Stimulated activated CD8-positive, alpha-beta memory T cell treated with anti-CD3 and anti-CD28 coated beads, Interleukin-4, amount 100 ng/mL, for 24 hours (primary cell): ENCODE data around the gene CC2D1A.
A peak's percentile ranks its signal among the peaks of the same experiment; 100 is the strongest.

Experiments used
- DNase-seq: peaks from one replicate; pipeline ENCODE4 v3.0.0-alpha.2; 2020; ENCODE audit warnings: low read depth

CC2D1A gene

DNA sequence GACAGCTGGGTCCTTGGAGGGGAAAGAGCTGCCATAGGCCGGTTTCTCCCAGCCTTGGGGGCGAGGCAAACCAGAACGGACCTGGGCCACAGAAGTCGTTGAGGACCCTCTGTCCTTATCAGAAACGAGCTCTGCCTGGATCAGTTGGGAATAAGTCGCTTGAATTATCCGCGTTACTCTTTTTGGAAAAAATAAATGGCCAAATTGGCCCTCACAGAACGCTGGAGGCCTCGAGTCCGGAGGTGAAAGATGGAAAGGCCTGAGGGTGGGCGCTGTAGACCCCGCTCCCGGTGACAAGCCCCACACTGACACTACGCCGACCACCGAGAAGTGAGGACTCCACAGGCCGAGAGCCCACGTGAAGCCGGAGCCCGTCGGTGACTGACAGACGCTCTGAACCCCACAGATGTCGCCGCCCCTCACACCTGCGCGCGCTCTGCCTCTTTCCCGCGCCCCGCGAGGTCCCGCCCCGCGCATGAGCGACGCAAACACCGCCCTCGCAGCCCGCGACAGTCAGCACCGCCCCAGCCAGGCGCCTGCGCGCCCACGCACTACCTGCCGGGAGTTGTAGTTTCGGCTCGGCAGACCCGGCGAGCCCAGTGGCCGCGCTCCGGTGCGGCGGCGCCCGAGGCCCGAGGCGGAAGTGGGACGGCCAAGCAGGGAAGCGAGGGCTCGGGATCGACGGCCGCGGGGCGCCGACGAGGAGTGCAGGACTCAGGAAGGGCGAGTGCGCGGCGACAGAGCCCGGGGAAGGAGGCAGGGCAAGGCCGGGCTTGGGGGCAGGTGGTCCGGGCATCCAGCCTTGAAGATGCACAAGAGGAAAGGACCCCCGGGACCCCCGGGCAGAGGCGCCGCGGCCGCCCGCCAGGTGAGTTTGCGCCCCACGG is at the start of gene CC2D1A, which contains the start of gene BRME1:
CC2D1A (plus strand) TSS at position 568 of the 887 bp plus-strand sequence; CDS start at position 809, 241 bp downstream.
BRME1 (minus strand) TSS at position 484 of the 887 bp plus-strand sequence. CDS start 1,225 bp downstream, outside the sequence.
- DNase-seq = peak; percentile 95

DNA sequence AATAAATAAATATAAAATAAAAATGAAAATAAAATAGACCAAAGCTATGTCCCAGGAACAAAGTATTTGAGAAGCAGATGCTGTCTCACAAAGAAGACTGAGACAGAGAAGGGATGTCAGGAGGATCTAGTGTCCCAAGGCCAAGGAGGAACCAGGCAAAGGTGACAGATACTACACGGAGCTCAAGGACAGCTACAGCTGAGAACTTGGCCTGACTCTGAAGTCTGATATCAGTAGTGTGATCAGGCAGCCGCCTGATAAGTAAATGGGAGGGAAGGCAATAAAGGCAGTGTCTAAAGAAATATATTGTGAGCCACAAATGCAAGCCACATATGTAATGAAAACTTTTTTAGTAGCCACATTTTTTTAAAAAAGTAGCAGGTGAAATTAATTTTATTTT is 49.5 kb upstream of the CC2D1A start:
- no peak for DNase-seq

DNA sequence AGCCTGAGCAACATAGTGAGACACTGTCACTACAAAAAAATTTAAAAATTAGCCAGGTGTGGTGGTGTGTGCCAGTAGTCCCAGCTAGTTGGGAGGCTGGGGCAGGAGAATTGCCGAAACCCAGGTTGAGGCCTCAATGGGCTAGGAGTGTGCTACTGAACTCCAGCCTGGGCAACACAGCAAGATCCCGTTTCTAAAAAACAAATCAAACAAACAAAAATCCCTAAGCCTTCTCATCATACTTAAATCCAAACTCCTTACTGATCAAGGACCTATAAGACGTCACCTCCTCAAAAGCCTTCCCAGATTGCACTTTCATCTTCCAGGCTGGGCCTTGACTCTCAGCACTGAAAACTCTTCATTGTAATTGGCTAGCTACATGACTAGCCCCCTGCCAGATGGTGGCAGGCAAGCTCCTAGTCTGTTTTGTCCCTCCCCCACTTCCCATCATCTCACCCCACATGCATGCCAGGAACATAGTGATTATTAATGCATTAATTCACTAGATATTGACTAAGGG is 46.6 kb upstream of the CC2D1A start:
- no peak for DNase-seq

DNA sequence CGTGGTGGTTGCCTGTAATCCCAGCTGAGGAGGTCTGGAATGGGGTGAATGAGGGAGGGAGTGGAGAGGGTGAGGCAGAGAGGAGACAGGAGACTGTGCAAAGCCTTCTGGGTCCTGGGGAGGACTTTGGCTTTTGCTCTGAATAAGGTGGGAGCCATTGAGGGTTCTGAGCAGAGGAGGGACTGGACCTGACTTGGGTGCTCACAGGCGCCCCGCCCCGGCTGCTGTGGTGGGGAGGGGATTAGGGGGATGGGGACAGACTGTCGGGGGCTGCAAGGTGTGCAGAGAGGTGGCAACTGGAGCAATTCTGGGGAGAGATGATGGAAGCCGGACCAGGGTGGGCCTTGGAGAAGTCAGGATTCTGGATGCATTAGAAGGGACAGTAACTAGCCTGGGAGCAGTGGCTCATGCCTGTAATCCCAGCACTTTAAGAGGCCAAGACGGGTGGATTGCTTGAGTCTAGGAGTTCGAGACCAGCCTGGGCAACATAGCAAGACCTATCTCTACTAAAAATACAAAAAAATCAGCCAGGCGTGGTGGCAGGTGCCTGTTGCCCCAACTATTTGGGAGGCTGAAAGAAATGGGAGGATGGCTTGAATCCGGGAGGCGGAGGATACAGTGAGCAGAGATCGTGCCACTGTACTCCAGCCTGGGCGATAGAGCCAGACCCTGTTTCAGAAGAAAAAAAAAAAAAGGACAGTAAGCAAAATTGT is 45.2 kb upstream of the CC2D1A start:
- no peak for DNase-seq

DNA sequence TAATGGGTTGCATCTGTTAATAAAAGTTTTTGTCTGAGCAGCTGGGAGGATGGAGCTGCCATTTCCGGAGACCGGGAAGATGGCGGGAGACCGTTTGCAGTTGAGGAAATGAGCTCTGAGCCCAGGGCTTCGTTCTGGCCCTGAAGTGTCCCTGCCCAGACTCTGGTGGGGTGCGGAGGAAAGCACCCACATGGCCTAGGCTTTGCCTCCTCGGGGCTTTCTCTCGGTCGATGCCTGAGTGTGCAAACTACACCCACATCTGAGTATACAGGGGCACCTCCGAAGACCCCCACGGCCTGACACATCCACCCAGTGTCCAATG is 44.6 kb upstream of the CC2D1A start:
- DNase-seq = no peak

DNA sequence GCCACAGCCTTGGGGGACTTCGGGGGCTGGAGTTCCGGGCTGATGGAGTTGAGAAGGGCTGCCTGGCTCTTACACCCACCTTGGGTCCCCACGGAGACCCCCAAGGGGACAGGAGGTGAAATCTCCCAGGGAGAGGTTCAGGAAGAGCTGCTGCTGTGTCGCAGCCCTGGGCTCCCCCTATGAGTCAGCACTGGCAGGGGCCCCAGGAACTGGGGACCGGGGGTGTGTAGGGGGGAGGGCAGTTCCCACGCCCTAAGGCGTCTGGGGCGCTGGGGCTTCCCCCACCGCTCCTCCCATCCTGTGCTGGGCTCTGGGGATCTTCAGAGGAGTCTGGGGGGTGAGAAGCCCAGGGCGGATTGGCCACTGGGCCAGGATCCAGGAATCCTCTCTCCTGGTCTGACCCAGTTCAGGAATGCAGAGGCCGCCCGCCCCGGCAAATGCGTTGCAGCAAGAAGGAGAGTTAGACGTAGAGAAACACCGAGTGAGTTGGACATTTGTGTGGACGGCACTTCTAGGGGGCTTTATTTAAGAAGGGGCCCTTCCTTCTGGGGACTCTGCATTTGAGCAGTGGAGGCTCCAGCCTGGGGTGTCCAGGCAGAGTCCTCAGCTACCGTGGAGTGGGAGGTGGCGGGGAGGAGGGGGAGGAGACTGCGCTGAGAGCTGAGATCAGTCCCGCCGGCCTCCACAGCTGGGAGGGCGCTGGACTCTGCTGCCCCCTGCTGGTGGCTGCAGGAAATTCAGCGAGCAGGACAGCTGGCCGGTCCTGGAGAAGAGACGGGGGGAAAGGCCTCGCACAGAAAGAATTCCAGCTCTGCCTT is 44.1 kb upstream of the CC2D1A start:
- DNase-seq = peak; percentile 81

DNA sequence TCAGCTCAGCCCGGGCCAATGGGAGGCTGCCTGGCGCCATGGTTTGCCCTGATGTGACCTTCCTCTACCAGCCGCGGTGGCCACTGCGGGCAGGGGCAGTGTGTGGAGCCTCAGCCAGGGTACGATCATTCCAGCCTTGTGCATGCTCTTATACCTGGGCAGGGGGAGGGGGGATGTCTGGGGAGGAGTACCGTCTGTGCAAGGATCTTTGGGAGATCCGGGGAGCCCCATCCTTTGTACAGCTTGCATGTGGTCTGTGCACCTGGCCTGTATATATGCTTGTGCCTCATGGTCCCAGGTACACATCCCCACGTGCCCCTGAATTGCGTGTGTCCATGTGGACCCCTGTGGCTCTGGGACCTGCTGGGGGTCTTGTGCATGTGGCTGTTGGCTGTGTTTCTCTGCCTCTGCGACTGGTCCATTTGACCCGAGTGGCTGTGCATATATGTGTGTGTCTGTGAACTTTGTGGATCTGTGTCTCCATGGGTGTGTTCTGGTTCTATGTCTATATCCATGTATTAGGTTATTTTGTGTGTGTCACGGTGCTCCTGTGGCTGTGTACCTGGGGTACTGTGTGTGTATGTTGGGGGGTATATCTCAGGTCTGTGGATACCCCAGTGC is 41.8 kb upstream of the CC2D1A start:
- no peak for DNase-seq

DNA sequence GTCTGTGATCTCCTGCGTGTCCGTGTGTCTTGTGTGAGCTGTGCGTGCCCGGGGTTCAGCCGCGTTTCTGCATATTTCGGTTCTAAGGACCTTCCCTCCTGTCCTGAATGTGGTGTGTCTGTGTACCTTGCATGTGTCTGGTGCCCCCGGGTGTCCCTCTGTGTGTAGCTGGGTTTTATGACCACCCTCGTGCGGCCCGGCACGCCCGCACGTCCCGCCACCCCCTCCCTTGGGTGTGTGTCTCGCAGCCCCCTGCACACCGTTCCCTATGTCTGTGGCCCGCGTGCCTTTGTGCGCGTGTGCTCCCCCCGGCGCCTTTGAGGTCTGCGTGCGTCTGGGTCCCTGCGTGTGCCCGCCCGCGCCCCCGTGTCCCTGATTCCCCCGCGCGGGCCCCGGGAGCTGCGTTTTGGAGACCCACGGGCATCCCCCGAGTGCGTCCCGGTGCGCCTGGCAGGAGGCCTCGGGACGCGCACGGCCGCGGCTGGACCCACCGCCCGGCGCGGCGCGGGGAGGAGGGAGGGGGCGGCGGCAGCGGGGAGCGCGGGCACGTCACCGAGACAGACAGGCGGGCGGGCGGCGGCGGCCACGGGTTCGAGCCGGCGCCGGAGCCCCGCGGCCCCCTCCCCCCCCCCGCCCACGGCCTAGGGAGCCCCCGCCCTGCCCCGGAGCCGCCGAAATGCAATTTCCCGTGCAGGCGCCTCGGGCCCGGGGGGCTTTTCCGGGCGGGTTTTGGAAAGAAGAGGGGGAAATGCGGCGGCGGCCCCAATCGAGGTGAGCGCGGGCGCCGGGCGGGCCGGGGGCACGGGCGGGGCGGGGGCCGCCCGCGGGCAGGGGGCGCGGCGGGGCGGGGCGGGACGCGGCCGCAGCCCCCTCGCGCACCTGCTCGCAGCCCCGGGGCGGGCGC is 41.1 kb upstream of the CC2D1A start:
- DNase-seq = no peak

DNA sequence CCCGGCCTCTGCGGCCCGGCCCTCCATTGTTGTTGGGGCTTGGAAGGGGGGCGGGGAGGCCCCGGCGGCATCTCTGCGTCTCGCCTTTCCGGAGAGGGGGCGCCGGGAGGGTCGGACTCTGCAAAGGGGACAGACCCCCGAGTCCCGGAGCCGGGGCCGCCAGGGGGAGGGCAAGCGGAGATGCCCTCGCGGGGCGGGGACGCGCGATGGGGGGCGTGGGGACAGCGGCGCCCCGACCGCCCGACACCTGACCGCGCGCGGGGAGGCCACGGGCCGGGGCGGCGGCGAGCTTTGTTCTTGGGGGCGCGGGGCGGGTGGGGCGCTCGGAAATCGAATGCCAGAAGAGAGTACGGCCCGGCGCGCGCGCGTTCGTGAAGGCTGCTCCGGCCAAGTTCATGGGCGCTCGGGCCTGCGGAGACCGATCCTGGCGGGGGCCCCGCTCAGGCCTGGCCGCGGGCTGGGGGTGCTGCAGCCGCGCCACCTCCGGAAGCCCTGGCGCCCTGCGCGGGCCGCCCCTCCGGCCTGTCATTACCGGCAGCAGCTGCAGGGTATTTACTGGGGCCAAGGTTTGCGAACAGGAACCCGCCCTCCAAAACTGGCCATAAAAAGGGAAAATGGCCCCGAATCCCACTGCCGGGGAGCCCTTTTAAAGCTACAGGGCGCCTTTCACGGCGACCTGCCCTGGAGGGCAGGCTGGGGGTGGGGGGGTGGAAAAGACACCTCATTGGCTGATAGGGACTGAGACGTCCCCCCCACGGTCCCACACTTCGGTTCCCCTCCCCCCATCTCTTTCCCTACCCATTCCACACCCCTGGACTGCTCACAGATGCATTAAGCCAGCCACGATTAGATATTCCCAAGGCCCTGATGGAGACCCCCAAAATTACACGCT is 40.2 kb upstream of the CC2D1A start:
- DNase-seq = no peak

DNA sequence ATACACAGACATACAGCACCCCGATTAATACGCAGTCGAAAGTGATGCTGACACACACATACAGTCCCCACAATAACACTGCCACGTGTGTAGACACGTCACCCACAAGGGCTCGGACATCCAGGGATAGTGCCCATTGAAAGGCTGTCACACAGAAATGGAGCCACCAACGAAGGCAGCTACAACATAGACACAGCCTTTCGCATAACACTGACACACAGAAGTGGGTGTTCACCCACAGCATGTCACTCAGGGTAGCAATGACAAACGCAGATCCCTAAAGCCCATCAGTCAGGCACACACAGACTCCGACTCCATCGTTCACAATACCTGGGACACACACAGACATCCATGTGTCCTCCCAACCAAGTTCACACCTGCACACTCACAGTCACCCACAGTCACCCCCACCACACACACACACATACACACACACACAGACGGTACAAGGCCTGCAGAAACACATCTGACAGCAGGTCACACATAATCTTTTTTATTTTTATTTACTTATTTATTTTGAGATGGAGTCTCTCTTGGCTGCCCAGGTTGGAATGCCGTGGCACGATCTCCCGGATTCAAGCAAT is 39.4 kb upstream of the CC2D1A start:
- DNase-seq = no peak

DNA sequence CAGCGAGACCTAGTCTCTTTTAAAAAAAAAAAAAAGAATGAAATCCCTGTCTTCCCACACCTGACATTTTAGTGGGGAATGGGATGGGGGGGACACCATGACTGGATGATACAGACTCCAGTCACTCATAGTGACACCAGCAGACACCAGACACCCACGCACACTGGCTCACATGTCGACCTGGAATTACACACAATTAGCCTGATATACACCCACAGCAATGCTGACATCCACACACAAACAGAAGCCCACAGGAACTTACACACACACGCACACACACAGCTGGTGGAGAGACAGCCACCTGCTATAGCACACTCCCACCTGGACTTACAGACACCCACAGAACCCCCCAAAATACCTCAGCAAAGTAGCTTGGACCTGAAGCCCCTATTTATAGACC is 37.3 kb upstream of the CC2D1A start:
- DNase-seq = no peak

DNA sequence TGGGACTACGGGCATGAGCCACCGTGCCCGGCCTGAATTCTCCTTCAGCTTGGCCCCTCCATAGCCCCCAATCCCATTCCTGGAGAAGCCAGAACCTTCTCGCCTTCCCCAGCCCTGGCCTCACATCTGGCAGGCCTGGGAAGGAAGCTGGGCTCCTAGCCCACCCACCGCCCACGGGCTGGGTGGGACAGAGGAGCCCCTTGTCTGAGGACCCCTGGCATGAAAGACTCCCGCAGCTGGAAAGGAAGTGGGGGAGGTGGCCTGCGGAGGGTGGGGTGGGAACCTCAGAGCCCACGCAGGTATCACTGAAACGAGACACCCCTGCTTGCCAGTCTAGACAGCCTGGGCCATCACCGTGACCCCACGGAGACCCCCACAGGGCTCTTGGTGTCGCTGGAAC is 36.7 kb upstream of the CC2D1A start:
- DNase-seq = no peak

DNA sequence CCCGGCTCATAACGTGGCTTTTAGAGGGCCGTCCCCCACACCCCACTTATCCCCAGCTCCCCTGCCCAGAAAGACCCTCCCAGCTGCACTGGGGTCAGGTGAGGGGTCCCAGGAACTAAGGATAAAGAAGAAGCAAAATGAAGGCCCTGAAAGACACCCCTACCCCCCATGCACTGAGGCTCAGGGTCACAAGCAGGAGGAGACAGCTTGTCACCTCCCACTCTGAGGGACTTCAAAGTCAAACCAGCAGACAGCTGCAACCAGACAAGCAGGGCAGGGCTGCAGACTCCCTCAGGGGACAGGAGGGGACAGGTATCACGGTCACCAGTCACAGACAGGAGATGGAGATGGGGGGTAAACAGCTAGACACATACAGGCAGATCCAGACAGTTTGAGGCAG is 35.1 kb upstream of the CC2D1A start:
- DNase-seq = no peak

DNA sequence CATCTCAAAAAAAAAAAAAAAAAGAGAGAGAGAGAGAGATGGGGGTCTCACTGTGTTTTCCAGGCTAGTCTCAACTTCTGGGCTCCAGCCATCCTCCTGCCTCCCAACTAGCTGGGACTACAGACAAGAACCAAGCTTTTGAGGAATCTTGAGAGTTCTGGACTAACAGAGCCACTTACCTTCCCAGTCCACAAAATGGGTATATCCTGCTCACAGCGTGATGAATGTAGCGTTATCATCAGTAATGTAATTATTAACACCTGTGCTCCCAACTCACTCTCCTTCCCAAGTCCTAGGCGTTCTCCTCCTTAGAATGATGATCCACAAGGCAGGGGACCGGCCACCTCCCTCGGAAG is 33.7 kb upstream of the CC2D1A start:
- DNase-seq = no peak

DNA sequence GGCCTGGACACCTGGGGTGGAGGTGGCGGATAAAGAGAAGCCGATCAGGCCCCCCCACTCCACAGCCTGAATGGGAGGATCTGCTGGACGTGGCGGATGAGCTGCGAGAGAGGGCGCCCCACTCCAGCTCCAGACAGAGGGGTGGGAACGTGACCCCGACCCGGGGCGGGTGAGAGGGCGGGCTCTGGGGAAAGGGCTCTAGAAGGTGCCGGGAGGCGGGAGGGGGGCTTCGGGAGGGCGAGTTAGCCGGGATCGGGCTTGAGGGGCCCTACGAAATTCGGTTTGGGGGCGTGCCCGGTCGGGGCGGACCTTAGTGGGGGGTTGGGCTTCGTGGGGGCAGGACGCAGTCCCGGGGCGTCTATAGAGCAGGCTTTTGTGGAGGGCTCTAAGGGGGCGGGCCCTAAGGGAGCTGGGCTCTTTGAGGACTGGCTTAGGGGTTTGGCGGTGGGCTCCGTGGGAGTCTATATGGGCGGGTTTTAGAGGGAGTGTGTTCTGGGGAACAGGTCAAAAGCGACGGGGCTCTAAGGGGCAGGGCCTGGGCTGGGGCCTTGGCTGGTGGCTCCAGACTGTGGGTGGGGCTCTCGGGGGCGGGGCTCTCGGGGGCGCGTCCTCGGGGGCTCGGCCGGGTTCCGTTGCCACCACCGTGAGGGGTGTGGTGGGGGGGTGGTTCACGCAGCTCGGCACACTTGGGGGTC is 33.2 kb upstream of the CC2D1A start:
- DNase-seq = no peak

DNA sequence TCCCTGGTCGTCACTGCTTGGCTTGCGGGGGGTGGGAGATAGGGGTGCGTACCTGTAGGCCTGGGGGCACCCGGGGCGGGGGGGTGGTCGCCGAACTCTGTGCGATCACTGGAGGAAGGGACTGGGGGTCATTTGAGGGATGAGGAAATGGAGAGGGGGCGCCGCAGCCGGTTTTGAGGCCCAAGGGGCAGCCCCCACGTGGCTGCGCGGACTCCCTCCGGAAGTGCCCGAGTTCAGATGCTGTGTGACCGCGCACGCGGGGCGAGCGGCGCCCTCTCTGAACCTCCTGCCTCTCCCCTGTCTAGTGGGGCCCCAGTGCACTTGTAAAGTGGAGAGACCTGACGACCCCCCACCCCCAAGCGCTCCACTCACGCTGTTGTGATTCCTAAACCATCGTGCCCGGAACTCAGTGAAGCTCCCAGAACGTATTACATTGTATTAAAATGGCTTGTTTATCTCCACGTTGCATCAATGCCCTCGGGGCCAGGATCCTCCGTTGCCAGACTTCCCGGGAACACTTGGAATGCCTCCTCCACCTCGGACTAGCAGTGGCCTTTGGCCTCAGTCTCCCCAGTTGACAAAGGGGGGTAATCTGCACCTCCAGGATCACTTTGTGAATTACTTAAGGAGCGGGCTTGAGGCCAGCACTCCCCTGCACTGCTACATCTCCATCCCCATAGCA is 32.0 kb upstream of the CC2D1A start:
- no peak for DNase-seq

DNA sequence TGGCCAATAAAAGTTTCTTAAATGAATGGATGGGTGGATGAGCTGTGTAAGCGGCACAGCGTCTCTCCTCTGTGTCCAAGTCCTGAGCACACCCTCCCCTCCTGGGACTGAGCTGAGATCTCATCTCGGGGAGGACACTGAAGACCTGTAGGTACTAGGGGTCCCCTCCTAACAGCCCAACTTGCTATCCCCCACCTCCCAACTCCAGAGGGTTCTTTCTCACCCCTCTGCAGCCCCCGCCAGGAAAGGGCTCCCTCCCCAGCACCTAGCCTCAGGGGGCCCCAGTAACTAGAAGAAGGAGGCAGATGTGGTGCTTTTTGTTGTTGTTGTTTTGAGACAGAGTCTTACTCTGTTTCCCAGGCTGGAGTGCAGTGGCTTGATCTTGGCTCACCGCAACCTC is 30.2 kb upstream of the CC2D1A start:
- no peak for DNase-seq

DNA sequence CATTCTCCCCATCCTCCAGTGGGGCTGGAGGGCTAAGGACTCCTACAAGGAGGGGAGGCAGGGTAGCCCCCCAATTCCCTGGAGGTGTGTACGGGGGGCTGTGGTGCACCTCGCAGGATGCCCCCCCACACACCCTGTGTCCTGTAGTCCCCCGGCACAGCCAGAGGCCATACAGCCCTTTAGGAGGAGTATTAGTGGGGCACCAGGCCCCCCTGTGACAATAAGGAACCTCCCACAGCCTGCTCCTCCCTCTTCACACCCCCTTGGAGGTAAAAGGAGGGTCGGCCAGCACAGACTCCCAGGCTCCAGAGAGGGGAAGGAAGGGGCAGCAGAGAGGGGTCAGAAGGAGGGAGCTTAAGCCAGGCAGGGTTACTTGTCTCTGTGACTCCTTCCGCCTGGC is 29.2 kb upstream of the CC2D1A start, which contains the start of gene NANOS3:
NANOS3 (plus strand) TSS at position 301 of the 400 bp plus-strand sequence. CDS start 115 bp downstream, outside the sequence.
- no peak for DNase-seq
